Measurements from ENCODE around the gene NIPAL4.

DNA sequence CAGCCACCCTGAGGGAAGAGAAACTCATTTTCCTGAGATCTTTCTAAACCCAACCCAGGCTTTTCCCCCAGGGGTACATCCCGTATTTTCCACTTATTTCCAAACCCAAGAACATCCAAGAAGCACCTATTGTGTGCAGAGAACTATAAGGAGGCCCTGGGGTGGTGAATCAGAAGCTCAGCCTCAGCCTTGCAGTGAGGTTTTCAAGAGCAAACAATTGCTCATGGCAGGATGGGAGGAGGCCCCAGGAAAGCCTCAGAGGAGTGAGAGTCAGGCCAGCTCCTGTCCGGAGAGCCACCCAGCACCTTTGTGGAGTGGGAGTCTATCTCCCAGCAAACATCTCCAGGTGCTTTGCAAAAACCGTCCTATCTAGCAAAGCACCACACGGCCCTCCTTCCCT is 19.2 kb downstream of the NIPAL4 start:
- no peak for TF ChIP-seq CTCF (IDR thresholded peaks at IDR 0.05)
- TF ChIP-seq POLR2A (IDR thresholded peaks at IDR 0.05): no peak
